ENCODE results near the gene MAFB. TPM values are rescaled to one million over a fixed set of nuclear protein-coding genes. Genes with fewer than 3 reads are reported as not detected.

The MAFB gene
- total RNA-seq, 2 experiments from 2014 or later, result not detected

- TF ChIP-seq EZH2phosphoT487 (IDR thresholded peaks at IDR 0.05; ENCODE audit: borderline replicate concordance, low read depth, low read length) (no peak), CTCF (conservative IDR thresholded peaks at IDR 0.05; ENCODE audit: low read length) (no peak)
- H3K27ac ChIP-seq (ENCODE audit: low read depth, low read length, poor library complexity, severe bottlenecking), result no peak overlapping the region
- H2AFZ ChIP-seq (ENCODE audit: low read length), result no peak overlapping the region
- H3K36me3 ChIP-seq (ENCODE audit: insufficient read depth, low read length), result no peaks in the 10 kb centered on the region
- no peaks in the 10 kb centered on the region for H3K9me2 ChIP-seq (ENCODE audit: insufficient read depth, low read length)
- H3K79me2 ChIP-seq (ENCODE audit: insufficient read depth, low read depth, low read length), result no peaks in the 10 kb centered on the region
- BruUV-seq (replicated peaks), result no TSS peak
- H3K9me3 ChIP-seq (ENCODE audit: low read length), result no peaks in the 10 kb centered on the region
- H3K4me2 ChIP-seq (ENCODE audit: low read length), result no peak overlapping the region
- H4K20me1 ChIP-seq (ENCODE audit: insufficient read depth, low read length), result no peaks in the 10 kb centered on the region
- peaks cover 9% of the 10 kb centered on the region for H3K4me1 ChIP-seq (ENCODE audit: insufficient read depth, low read length, poor library complexity, severe bottlenecking)
- no peak for DNase-seq (ENCODE audit: low spot score)
- no peak overlapping the region for H3K4me3 ChIP-seq (ENCODE audit: low read depth, low read length, poor library complexity, severe bottlenecking)
- ChIA-PET POLR2A (interaction anchor here (0.7 kb wide), 1 partner anchor 1937 kb away, joined by 4 read pairs; no protein-coding TSS in a partner anchor), CTCF (ENCODE audit: unreplicated experiment) (interaction anchor here (1.3 kb wide), 1 partner anchor 14 kb away, joined by 3 read pairs; no protein-coding TSS in a partner anchor)
- intact Hi-C loops (cut with micrococcal nuclease; ENCODE audit: unreplicated experiment), result no loop called here
Observed at GRCh38 chr20:40704828-40705227, 15.8 kb upstream of the MAFB start.

- no peaks in the 10 kb centered on the region for H4K20me1 ChIP-seq (ENCODE audit: insufficient read depth, low read length)
- H3K36me3 ChIP-seq (ENCODE audit: insufficient read depth, low read length), result no peaks in the 10 kb centered on the region
- intact Hi-C loops (cut with micrococcal nuclease; ENCODE audit: unreplicated experiment), result no loop called here
- TF ChIP-seq EZH2phosphoT487 (IDR thresholded peaks at IDR 0.05; ENCODE audit: borderline replicate concordance, low read depth, low read length) (no peak), CTCF (conservative IDR thresholded peaks at IDR 0.05; ENCODE audit: low read length) (no peak)
- no peaks in the 10 kb centered on the region for H3K9me2 ChIP-seq (ENCODE audit: insufficient read depth, low read length)
- no peak overlapping the region for H2AFZ ChIP-seq (ENCODE audit: low read length)
- H3K79me2 ChIP-seq (ENCODE audit: insufficient read depth, low read depth, low read length), result no peaks in the 10 kb centered on the region
- no TSS peak for BruUV-seq (replicated peaks)
- CTCF ChIA-PET (ENCODE audit: unreplicated experiment), result interaction anchor here (1.3 kb wide), 1 partner anchor 15 kb away, joined by 3 read pairs; no protein-coding TSS in a partner anchor
- no peak overlapping the region for H3K4me3 ChIP-seq (ENCODE audit: low read depth, low read length, poor library complexity, severe bottlenecking)
- DNase-seq (ENCODE audit: low spot score), result no peak
- no peak overlapping the region for H3K4me2 ChIP-seq (ENCODE audit: low read length)
- no peak overlapping the region for H3K27ac ChIP-seq (ENCODE audit: low read depth, low read length, poor library complexity, severe bottlenecking)
- H3K9me3 ChIP-seq (ENCODE audit: low read length), result no peaks in the 10 kb centered on the region
- peaks cover 9% of the 10 kb centered on the region for H3K4me1 ChIP-seq (ENCODE audit: insufficient read depth, low read length, poor library complexity, severe bottlenecking)
- POLR2A ChIA-PET, result interaction anchor here (0.7 kb wide), 1 partner anchor 1938 kb away, joined by 4 read pairs; no protein-coding TSS in a partner anchor
Observed at GRCh38 chr20:40703975-40704530, 15.0 kb upstream of the MAFB start.

- H4K20me1 ChIP-seq (ENCODE audit: insufficient read depth, low read length), result no peaks in the 10 kb centered on the region
- no peak overlapping the region for H3K4me2 ChIP-seq (ENCODE audit: low read length)
- H3K36me3 ChIP-seq (ENCODE audit: insufficient read depth, low read length), result no peaks in the 10 kb centered on the region
- no peaks in the 10 kb centered on the region for H3K9me2 ChIP-seq (ENCODE audit: insufficient read depth, low read length)
- H3K27ac ChIP-seq (ENCODE audit: low read depth, low read length, poor library complexity, severe bottlenecking), result no peak overlapping the region
- no peaks in the 10 kb centered on the region for H3K79me2 ChIP-seq (ENCODE audit: insufficient read depth, low read depth, low read length)
- BruUV-seq (replicated peaks), result no TSS peak
- DNase-seq (ENCODE audit: low spot score), result no peak
- H2AFZ ChIP-seq (ENCODE audit: low read length), result no peak overlapping the region
- intact Hi-C loops (cut with micrococcal nuclease; ENCODE audit: unreplicated experiment), result no loop called here
- CTCF ChIA-PET (ENCODE audit: unreplicated experiment), result interaction anchor here (0.9 kb wide), 1 partner anchor 263 kb away, joined by 4 read pairs; no protein-coding TSS in a partner anchor
- H3K4me1 ChIP-seq (ENCODE audit: insufficient read depth, low read length, poor library complexity, severe bottlenecking), result no peaks in the 10 kb centered on the region
- H3K9me3 ChIP-seq (ENCODE audit: low read length), result no peaks in the 10 kb centered on the region
- POLR2A ChIA-PET, result no interaction called here
- H3K4me3 ChIP-seq (ENCODE audit: low read depth, low read length, poor library complexity, severe bottlenecking), result no peak overlapping the region
- TF ChIP-seq CTCF (conservative IDR thresholded peaks at IDR 0.05; ENCODE audit: low read length), result peak; percentile 74
- TF ChIP-seq EZH2phosphoT487 (IDR thresholded peaks at IDR 0.05; ENCODE audit: borderline replicate concordance, low read depth, low read length), result no peak
Observed at GRCh38 chr20:40702504-40702903, 13.5 kb upstream of the MAFB start.
